ENCODE measurements around the gene NFIB.
A peak's percentile ranks its signal among the peaks of the same experiment; 100 is the strongest.

Gene NFIB

DNA sequence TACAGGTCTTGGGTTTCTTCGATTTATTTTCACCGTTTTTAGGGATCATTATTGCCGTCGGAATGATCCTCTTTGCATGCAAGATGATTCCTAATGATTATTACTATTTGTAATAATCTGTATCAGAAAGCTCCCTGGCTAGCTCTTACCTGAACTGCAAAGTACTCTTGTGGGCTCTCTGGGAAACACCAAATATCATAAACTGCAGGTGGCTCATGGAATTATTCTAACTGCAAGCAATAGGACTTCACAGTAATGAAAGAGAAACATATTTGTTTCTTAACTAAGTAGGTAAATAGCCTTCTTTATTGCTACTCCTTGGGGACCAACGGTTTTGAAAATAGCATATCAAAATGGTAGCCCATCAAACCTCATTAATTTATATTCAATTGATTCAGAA, 219.4 kb downstream of the NFIB start:
- Histone ChIP-seq H3K79me2 (ENCODE audit: control insufficient read depth, insufficient read depth, low read length) (no peaks in the 10 kb centered on the region), H3K18ac (ENCODE audit: low read length) (no peak overlapping the region), H3K36me3 (ENCODE audit: control insufficient read depth, insufficient read depth, low read length) (no peaks in the 10 kb centered on the region), H3K4ac (ENCODE audit: low read depth, low read length) (no peak overlapping the region), H3K79me1 (ENCODE audit: low read length) (no peaks in the 10 kb centered on the region), H3K27ac (ENCODE audit: low read depth, low read length) (no peak overlapping the region), H3K4me2 (ENCODE audit: low read length) (no peak overlapping the region), H3K27me3 (ENCODE audit: insufficient read depth, low read length, poor library complexity) (no peaks in the 10 kb centered on the region), H3K4me3 (ENCODE audit: low read length) (no peak overlapping the region), H2BK5ac (ENCODE audit: low read length) (no peak overlapping the region), H3K4me1 (ENCODE audit: control insufficient read depth, low read depth, low read length) (peaks cover 8% of the 10 kb centered on the region), H2BK120ac (ENCODE audit: low read depth, low read length) (no peak overlapping the region), H2BK15ac (replicated peaks; ENCODE audit: low read depth) (no peak overlapping the region), H2AK5ac (ENCODE audit: low read length) (no peak overlapping the region), H4K5ac (ENCODE audit: low read length) (no peak overlapping the region), H3K56ac (ENCODE audit: low read length) (no peak overlapping the region), H3K9ac (ENCODE audit: low read length) (no peak overlapping the region), H3K23ac (ENCODE audit: low read length) (no peak overlapping the region), H4K8ac (ENCODE audit: low read depth, low read length) (no peak overlapping the region)
- WGBS (ENCODE audit: extremely low coverage, insufficient coverage, low lambda C conversion rate) = no CpG with 5 or more reads among the region's 5 CpGs
- no peak for DNase-seq

DNA sequence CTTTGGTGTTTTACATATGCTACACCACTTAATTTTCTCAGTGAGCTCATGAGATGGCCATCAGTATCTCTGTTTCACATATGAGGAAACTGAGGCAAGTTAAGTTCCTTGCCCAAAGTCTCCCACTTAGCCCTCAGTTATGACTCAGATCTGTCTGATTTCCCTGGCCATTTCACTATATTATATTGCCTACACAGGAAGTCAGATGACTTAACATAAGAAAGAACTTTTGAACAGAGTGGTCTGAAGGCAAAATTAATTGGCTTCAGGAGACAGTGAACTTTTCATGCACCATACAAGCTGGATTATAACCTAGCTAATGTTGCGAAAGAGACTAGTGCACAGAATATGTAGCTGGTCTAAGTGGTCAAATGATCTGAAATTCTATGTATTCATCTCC, 221.6 kb downstream of the NFIB start:
- H3K79me2 ChIP-seq (ENCODE audit: control insufficient read depth, insufficient read depth, low read length) = no peaks in the 10 kb centered on the region
- H2BK5ac ChIP-seq (ENCODE audit: low read length) = no peak overlapping the region
- no peak overlapping the region for H3K18ac ChIP-seq (ENCODE audit: low read length)
- no peak overlapping the region for H2AK5ac ChIP-seq (ENCODE audit: low read length)
- no peaks in the 10 kb centered on the region for H3K79me1 ChIP-seq (ENCODE audit: low read length)
- no peaks in the 10 kb centered on the region for H3K36me3 ChIP-seq (ENCODE audit: control insufficient read depth, insufficient read depth, low read length)
- no peak overlapping the region for H4K5ac ChIP-seq (ENCODE audit: low read length)
- H3K27ac ChIP-seq (ENCODE audit: low read depth, low read length) = no peak overlapping the region
- H3K4ac ChIP-seq (ENCODE audit: low read depth, low read length) = no peak overlapping the region
- no peak overlapping the region for H4K8ac ChIP-seq (ENCODE audit: low read depth, low read length)
- no peaks in the 10 kb centered on the region for H3K27me3 ChIP-seq (ENCODE audit: insufficient read depth, low read length, poor library complexity)
- H3K4me1 ChIP-seq (ENCODE audit: control insufficient read depth, low read depth, low read length) = peaks cover 3% of the 10 kb centered on the region
- no peak overlapping the region for H3K4me3 ChIP-seq (ENCODE audit: low read length)
- no peak overlapping the region for H2BK15ac ChIP-seq (replicated peaks; ENCODE audit: low read depth)
- no peak for DNase-seq
- H3K56ac ChIP-seq (ENCODE audit: low read length) = no peak overlapping the region
- H3K23ac ChIP-seq (ENCODE audit: low read length) = no peak overlapping the region
- no peak overlapping the region for H3K4me2 ChIP-seq (ENCODE audit: low read length)
- WGBS (ENCODE audit: extremely low coverage, insufficient coverage, low lambda C conversion rate) = no CpG with 5 or more reads among the region's 1 CpG
- H3K9ac ChIP-seq (ENCODE audit: low read length) = no peak overlapping the region
- no peak overlapping the region for H2BK120ac ChIP-seq (ENCODE audit: low read depth, low read length)

DNA sequence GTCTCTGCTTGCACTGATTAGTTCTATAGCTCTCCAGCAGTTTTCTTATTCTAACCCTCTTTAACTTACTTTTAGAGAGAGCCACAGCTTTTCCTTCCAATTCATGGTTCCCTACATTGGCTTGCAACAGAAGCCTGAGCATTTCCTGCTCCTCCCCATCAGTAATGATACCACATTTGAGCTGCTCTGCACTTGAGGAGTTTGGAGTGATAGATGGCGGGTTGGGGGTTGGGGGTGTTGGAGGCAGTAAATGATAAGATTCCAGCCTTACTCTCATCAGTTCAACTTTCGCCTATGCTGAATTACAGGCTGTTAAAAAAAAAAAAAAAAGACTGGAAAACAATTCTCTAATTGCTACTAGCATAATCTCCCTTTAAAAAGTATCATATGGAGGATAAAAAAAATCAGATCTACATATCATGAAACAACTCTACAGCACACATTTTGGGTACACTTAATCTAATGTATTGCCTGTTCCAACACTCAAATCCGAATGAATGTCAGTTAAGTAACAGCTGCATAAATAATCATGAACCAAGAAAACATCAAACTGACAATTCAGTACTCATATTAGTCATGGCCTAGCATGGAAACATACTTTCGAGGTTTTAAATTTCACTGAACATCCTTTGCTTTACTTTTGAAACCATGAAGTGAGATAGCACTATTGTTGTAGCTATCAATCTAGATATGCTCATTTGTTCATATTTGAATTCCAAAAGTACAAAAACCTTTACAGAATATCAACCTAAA, 224.7 kb downstream of the NFIB start:
- H3K4me2 ChIP-seq (ENCODE audit: low read length) = no peak overlapping the region
- no peaks in the 10 kb centered on the region for H3K79me1 ChIP-seq (ENCODE audit: low read length)
- no peak overlapping the region for H3K18ac ChIP-seq (ENCODE audit: low read length)
- H3K4me1 ChIP-seq (ENCODE audit: control insufficient read depth, low read depth, low read length) = no peaks in the 10 kb centered on the region
- no peaks in the 10 kb centered on the region for H3K79me2 ChIP-seq (ENCODE audit: control insufficient read depth, insufficient read depth, low read length)
- no peaks in the 10 kb centered on the region for H3K36me3 ChIP-seq (ENCODE audit: control insufficient read depth, insufficient read depth, low read length)
- no peak overlapping the region for H3K4ac ChIP-seq (ENCODE audit: low read depth, low read length)
- H2BK5ac ChIP-seq (ENCODE audit: low read length) = no peak overlapping the region
- no peak overlapping the region for H2AK5ac ChIP-seq (ENCODE audit: low read length)
- H3K4me3 ChIP-seq (ENCODE audit: low read length) = no peak overlapping the region
- H3K9ac ChIP-seq (ENCODE audit: low read length) = no peak overlapping the region
- peak; percentile 66 for DNase-seq
- H4K5ac ChIP-seq (ENCODE audit: low read length) = no peak overlapping the region
- no CpG with 5 or more reads among the region's 4 CpGs for WGBS (ENCODE audit: extremely low coverage, insufficient coverage, low lambda C conversion rate)
- no peak overlapping the region for H3K27ac ChIP-seq (ENCODE audit: low read depth, low read length)
- no peak overlapping the region for H2BK120ac ChIP-seq (ENCODE audit: low read depth, low read length)
- H3K56ac ChIP-seq (ENCODE audit: low read length) = peak overlapping the region; percentile 15
- H3K23ac ChIP-seq (ENCODE audit: low read length) = no peak overlapping the region
- no peaks in the 10 kb centered on the region for H3K27me3 ChIP-seq (ENCODE audit: insufficient read depth, low read length, poor library complexity)
- peak overlapping the region; percentile 74 for H2BK15ac ChIP-seq (replicated peaks; ENCODE audit: low read depth)
- no peak overlapping the region for H4K8ac ChIP-seq (ENCODE audit: low read depth, low read length)

DNA sequence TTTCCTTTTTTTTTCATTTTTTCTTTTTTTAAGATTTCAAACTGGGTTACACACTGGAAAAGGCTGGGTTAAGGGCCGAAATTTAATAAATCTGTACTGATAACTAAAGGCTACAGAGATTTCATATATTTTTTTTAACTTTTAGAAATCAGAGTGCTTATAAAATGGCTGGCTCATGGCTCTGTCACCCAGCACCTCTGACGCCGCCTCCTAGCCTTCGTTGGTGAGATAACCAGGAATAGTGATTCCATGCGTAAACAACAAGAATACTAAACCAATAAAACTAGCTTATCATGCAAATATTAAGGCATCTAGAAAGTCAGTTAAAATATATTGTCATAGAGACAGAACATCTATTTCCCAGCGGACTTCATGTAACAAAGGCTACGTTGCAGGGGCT, 226.4 kb downstream of the NFIB start:
- Histone ChIP-seq H3K56ac (ENCODE audit: low read length) (no peak overlapping the region), H3K36me3 (ENCODE audit: control insufficient read depth, insufficient read depth, low read length) (no peaks in the 10 kb centered on the region), H2BK120ac (ENCODE audit: low read depth, low read length) (no peak overlapping the region), H3K4me2 (ENCODE audit: low read length) (no peak overlapping the region), H3K23ac (ENCODE audit: low read length) (no peak overlapping the region), H3K9ac (ENCODE audit: low read length) (no peak overlapping the region), H3K4me1 (ENCODE audit: control insufficient read depth, low read depth, low read length) (no peaks in the 10 kb centered on the region), H4K8ac (ENCODE audit: low read depth, low read length) (no peak overlapping the region), H3K79me1 (ENCODE audit: low read length) (no peaks in the 10 kb centered on the region), H2BK15ac (replicated peaks; ENCODE audit: low read depth) (no peak overlapping the region), H2BK5ac (ENCODE audit: low read length) (no peak overlapping the region), H3K4me3 (ENCODE audit: low read length) (no peak overlapping the region), H3K79me2 (ENCODE audit: control insufficient read depth, insufficient read depth, low read length) (no peaks in the 10 kb centered on the region), H2AK5ac (ENCODE audit: low read length) (no peak overlapping the region), H3K27ac (ENCODE audit: low read depth, low read length) (no peak overlapping the region), H3K4ac (ENCODE audit: low read depth, low read length) (no peak overlapping the region), H3K18ac (ENCODE audit: low read length) (no peak overlapping the region), H4K5ac (ENCODE audit: low read length) (no peak overlapping the region), H3K27me3 (ENCODE audit: insufficient read depth, low read length, poor library complexity) (no peaks in the 10 kb centered on the region)
- DNase-seq = no peak
- no CpG with 5 or more reads among the region's 7 CpGs for WGBS (ENCODE audit: extremely low coverage, insufficient coverage, low lambda C conversion rate)

DNA sequence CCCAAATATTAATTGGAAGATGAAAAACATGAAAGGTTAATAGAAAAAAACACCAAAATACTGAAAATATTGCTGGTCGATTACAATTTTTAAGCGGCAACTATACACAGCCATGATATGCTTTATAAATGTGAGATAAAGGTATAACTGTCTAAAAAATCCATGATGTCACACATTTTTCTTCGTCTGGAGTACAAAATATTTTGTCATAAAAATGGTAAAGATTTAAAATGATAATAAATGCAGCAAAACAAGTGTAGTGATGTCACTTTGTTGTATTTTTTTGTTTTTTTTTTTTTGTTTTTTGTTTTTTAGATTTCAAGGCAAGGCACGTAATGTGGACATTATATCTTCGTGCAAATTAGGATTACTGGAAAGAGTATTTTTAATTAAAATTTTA, 227.4 kb downstream of the NFIB start:
- Histone ChIP-seq H4K5ac (ENCODE audit: low read length) (no peak overlapping the region), H3K27me3 (ENCODE audit: insufficient read depth, low read length, poor library complexity) (no peaks in the 10 kb centered on the region), H3K4ac (ENCODE audit: low read depth, low read length) (no peak overlapping the region), H3K27ac (ENCODE audit: low read depth, low read length) (no peak overlapping the region), H3K4me3 (ENCODE audit: low read length) (no peak overlapping the region), H4K8ac (ENCODE audit: low read depth, low read length) (no peak overlapping the region), H2AK5ac (ENCODE audit: low read length) (no peak overlapping the region), H3K4me2 (ENCODE audit: low read length) (no peak overlapping the region), H3K4me1 (ENCODE audit: control insufficient read depth, low read depth, low read length) (no peaks in the 10 kb centered on the region), H2BK120ac (ENCODE audit: low read depth, low read length) (no peak overlapping the region), H3K36me3 (ENCODE audit: control insufficient read depth, insufficient read depth, low read length) (no peaks in the 10 kb centered on the region), H3K18ac (ENCODE audit: low read length) (no peak overlapping the region), H3K9ac (ENCODE audit: low read length) (no peak overlapping the region), H2BK5ac (ENCODE audit: low read length) (no peak overlapping the region), H3K23ac (ENCODE audit: low read length) (no peak overlapping the region), H3K56ac (ENCODE audit: low read length) (no peak overlapping the region), H3K79me1 (ENCODE audit: low read length) (no peaks in the 10 kb centered on the region), H2BK15ac (replicated peaks; ENCODE audit: low read depth) (no peak overlapping the region), H3K79me2 (ENCODE audit: control insufficient read depth, insufficient read depth, low read length) (no peaks in the 10 kb centered on the region)
- no peak for DNase-seq
- whole genome bisulfite sequencing (ENCODE audit: extremely low coverage, insufficient coverage, low lambda C conversion rate) = no CpG with 5 or more reads among the region's 5 CpGs

DNA sequence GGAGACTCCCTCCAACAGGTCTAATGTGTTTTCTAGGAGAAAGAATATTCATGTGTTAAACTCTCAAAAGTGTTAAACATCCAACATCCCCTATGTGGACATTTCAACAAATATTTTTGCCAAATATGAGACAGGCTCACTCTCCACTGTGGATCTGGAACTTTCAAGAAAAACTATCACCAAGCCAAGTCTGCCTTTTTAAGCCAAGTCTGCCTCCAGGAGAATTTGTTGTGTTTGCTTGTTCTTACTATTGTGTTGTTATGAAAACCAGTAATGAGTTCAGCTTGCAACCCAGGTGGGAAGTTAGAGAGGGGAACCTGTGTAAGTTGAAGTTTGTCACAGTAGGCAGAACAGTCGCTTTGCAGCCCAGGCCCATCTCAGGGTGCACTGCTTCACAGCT, 228.1 kb downstream of the NFIB start:
- Histone ChIP-seq H4K8ac (ENCODE audit: low read depth, low read length) (no peak overlapping the region), H3K79me2 (ENCODE audit: control insufficient read depth, insufficient read depth, low read length) (no peaks in the 10 kb centered on the region), H3K23ac (ENCODE audit: low read length) (no peak overlapping the region), H3K18ac (ENCODE audit: low read length) (no peak overlapping the region), H2AK5ac (ENCODE audit: low read length) (no peak overlapping the region), H3K4me2 (ENCODE audit: low read length) (no peak overlapping the region), H2BK5ac (ENCODE audit: low read length) (no peak overlapping the region), H3K4me3 (ENCODE audit: low read length) (no peak overlapping the region), H3K27me3 (ENCODE audit: insufficient read depth, low read length, poor library complexity) (no peaks in the 10 kb centered on the region), H3K79me1 (ENCODE audit: low read length) (no peaks in the 10 kb centered on the region), H3K27ac (ENCODE audit: low read depth, low read length) (no peak overlapping the region), H4K5ac (ENCODE audit: low read length) (no peak overlapping the region), H3K36me3 (ENCODE audit: control insufficient read depth, insufficient read depth, low read length) (no peaks in the 10 kb centered on the region), H3K4me1 (ENCODE audit: control insufficient read depth, low read depth, low read length) (no peaks in the 10 kb centered on the region), H3K9ac (ENCODE audit: low read length) (no peak overlapping the region), H2BK120ac (ENCODE audit: low read depth, low read length) (no peak overlapping the region), H2BK15ac (replicated peaks; ENCODE audit: low read depth) (no peak overlapping the region), H3K56ac (ENCODE audit: low read length) (no peak overlapping the region), H3K4ac (ENCODE audit: low read depth, low read length) (no peak overlapping the region)
- no peak for DNase-seq
- WGBS (ENCODE audit: extremely low coverage, insufficient coverage, low lambda C conversion rate) = no CpG with 5 or more reads among the region's 1 CpG

All from mesendoderm (in vitro differentiated cells).